Measurements from ENCODE around the gene ETFA. TPM values are rescaled to one million over a fixed set of nuclear protein-coding genes. Genes with fewer than 3 reads are reported as not detected.

The ETFA gene
- total and polyA plus RNA-seq, 9 of the 15 experiments (the other 6 are each of a cell fraction or from before 2014, with no cell fraction given): 130 to 543 (median 232) TPM

GRCh38 chr15:76190070-76190564 is 121.2 kb downstream of the ETFA start:
- in situ Hi-C loops (cut with MboI): no loop called here
- 0 out of 2 replicates have a peak, but pooled peaks cover 3% of the 10 kb centered on the region for H4K20me1 ChIP-seq (replicated peaks; ENCODE audit: control insufficient read depth, insufficient read depth, low read length)
- no TSS peak for BruUV-seq (replicated peaks)
- ChIA-PET POLR2A (interaction anchor here (0.5 kb wide), 1 partner anchor 129 kb away, joined by 3 read pairs; no protein-coding TSS in a partner anchor), CTCF (ENCODE audit: low intra/inter-chr PET ratio) (interaction anchor here (0.6 to 1.4 kb wide), 3 partner anchors 138 to 677 kb away, joined by 3 to 9 read pairs (median 3); no protein-coding TSS in a partner anchor)
- H3K27me3 ChIP-seq (ENCODE audit: control insufficient read depth in 2 of 2, insufficient read depth in 2 of 2, low read length in 2 of 2): no peaks in the 10 kb centered on the region; a peak in 1 of 5 replicates
- 5% methylated on average over 12 of the region's 12 CpGs for WGBS (ENCODE audit: insufficient coverage, low coverage, missing lambda C conversion rate)
- ATAC-seq: peak; percentile 9
- no peak overlapping the region for H3K9ac ChIP-seq (ENCODE audit: insufficient read depth in 1 of 2, low read depth in 2 of 2, low read length in 2 of 2)
- peaks cover 0 to 11% of the 10 kb centered on the region in 2 experiments; a peak in 3 of 5 replicates for H3K4me1 ChIP-seq (replicated peaks in 1 of 2; ENCODE audit: control insufficient read depth in 2 of 2, insufficient read depth in 2 of 2, low read length in 2 of 2)
- no peak overlapping the region for H3K4me2 ChIP-seq (ENCODE audit: insufficient read depth, low read length)
- no peaks in the 10 kb centered on the region for H3K36me3 ChIP-seq (ENCODE audit: control insufficient read depth, insufficient read depth, low read length)
- intact Hi-C loops (cut with micrococcal nuclease): loop anchor here (1.0 to 2.0 kb wide), 2 partner anchors 140 to 677 kb away; no protein-coding TSS in a partner anchor
- DNase-seq (ENCODE audit: extremely low read depth in 1 of 4, low spot score in 3 of 4): no peak
- no peak overlapping the region for H3K4me3 ChIP-seq
- no peak for FAIRE-seq
- no peaks in the 10 kb centered on the region for H3K9me3 ChIP-seq (replicated peaks; ENCODE audit: control insufficient read depth, insufficient read depth, low read depth, low read length)
- H3K27ac ChIP-seq (ENCODE audit: extremely low read depth, low read depth, low read length): no peak overlapping the region
- H3K9me1 ChIP-seq (ENCODE audit: control insufficient read depth, insufficient read depth, low read length): no peaks in the 10 kb centered on the region
- no peak overlapping the region for H2AFZ ChIP-seq (ENCODE audit: low read depth, low read length)
- no peaks in the 10 kb centered on the region for H3K79me2 ChIP-seq (ENCODE audit: control insufficient read depth, insufficient read depth, low read length)
- no peak for TF ChIP-seq SP1 (CRISPR knock-in tag; IDR thresholded peaks at IDR 0.05)
- TF ChIP-seq NRF1 (conservative IDR thresholded peaks at IDR 0.05 in 1 of 2, IDR thresholded peaks at IDR 0.05 in 1 of 2): peak; percentile 19 to 50; a peak in 2 of 4 replicates
- no peak for TF ChIP-seq ZNF551 (CRISPR knock-in tag; IDR thresholded peaks at IDR 0.05)
- TF ChIP-seq BHLHE40 (IDR thresholded peaks at IDR 0.05; ENCODE audit: low read length): peak; percentile 67

- no peaks in the 10 kb centered on the region for H4K20me1 ChIP-seq (replicated peaks; ENCODE audit: control insufficient read depth, insufficient read depth, low read length)
- no peak overlapping the region for H3K4me3 ChIP-seq
- ChIA-PET POLR2A (no interaction called here), CTCF (ENCODE audit: low intra/inter-chr PET ratio) (interaction anchor here (0.6 kb wide), 1 partner anchor 145 kb away, joined by 7 read pairs; no protein-coding TSS in a partner anchor)
- no peak for TF ChIP-seq BMI1 (IDR thresholded peaks at IDR 0.05; ENCODE audit: low read length)
- TF ChIP-seq HMG20B (CRISPR knock-in tag; IDR thresholded peaks at IDR 0.05): no peak
- TF ChIP-seq HMGXB4 (CRISPR knock-in tag; IDR thresholded peaks at IDR 0.05): no peak
- TF ChIP-seq ZNF146 (CRISPR knock-in tag; IDR thresholded peaks at IDR 0.05; ENCODE audit: unreplicated experiment): no peak
- no peak for TF ChIP-seq ARID1B (IDR thresholded peaks at IDR 0.05)
- TF ChIP-seq, protein P1, sequence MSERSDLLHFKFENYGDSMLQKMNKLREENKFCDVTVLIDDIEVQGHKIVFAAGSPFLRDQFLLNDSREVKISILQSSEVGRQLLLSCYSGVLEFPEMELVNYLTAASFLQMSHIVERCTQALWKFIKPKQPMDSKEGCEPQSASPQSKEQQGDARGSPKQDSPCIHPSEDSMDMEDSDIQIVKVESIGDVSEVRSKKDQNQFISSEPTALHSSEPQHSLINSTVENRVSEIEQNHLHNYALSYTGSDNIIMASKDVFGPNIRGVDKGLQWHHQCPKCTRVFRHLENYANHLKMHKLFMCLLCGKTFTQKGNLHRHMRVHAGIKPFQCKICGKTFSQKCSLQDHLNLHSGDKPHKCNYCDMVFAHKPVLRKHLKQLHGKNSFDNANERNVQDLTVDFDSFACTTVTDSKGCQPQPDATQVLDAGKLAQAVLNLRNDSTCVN (CRISPR knock-in tag; IDR thresholded peaks at IDR 0.05): no peak
- no peak for TF ChIP-seq SREBF2 (CRISPR knock-in tag; IDR thresholded peaks at IDR 0.05)
- TF ChIP-seq MTA3 (IDR thresholded peaks at IDR 0.05; ENCODE audit: borderline replicate concordance): no peak
- no peak overlapping the region for H2AFZ ChIP-seq (ENCODE audit: low read depth, low read length)
- no peak overlapping the region for H3K27ac ChIP-seq (ENCODE audit: extremely low read depth, low read depth, low read length)
- FAIRE-seq (no peak), DNase-seq (ENCODE audit: extremely low read depth in 1 of 4, low spot score in 3 of 4) (no peak), ATAC-seq (no peak)
- H3K9ac ChIP-seq (ENCODE audit: insufficient read depth in 1 of 2, low read depth in 2 of 2, low read length in 2 of 2): no peak overlapping the region
- intact Hi-C loops (cut with micrococcal nuclease): no loop called here
- no peaks in the 10 kb centered on the region for H3K9me1 ChIP-seq (ENCODE audit: control insufficient read depth, insufficient read depth, low read length)
- H3K4me1 ChIP-seq (replicated peaks in 1 of 2; ENCODE audit: control insufficient read depth in 2 of 2, insufficient read depth in 2 of 2, low read length in 2 of 2): peaks cover 0 to 11% of the 10 kb centered on the region in 2 experiments; a peak in 3 of 5 replicates
- H3K9me3 ChIP-seq (replicated peaks; ENCODE audit: control insufficient read depth, insufficient read depth, low read depth, low read length): no peaks in the 10 kb centered on the region
- WGBS (ENCODE audit: insufficient coverage, low coverage, missing lambda C conversion rate): 4% methylated on average over 2 of the region's 2 CpGs
- H3K36me3 ChIP-seq (ENCODE audit: control insufficient read depth, insufficient read depth, low read length): no peaks in the 10 kb centered on the region
- peaks cover 3 to 6% of the 10 kb centered on the region in 2 experiments; a peak in 3 of 5 replicates for H3K27me3 ChIP-seq (ENCODE audit: control insufficient read depth in 2 of 2, insufficient read depth in 2 of 2, low read length in 2 of 2)
- in situ Hi-C loops (cut with MboI): no loop called here
- H3K4me2 ChIP-seq (ENCODE audit: insufficient read depth, low read length): no peak overlapping the region
- BruUV-seq (replicated peaks): no TSS peak
- no peaks in the 10 kb centered on the region for H3K79me2 ChIP-seq (ENCODE audit: control insufficient read depth, insufficient read depth, low read length)
These were observed 122.2 kb downstream of the ETFA start for GRCh38 chr15:76189106-76189505.
